ENCODE results near the gene NPS.

The NPS gene

DNA sequence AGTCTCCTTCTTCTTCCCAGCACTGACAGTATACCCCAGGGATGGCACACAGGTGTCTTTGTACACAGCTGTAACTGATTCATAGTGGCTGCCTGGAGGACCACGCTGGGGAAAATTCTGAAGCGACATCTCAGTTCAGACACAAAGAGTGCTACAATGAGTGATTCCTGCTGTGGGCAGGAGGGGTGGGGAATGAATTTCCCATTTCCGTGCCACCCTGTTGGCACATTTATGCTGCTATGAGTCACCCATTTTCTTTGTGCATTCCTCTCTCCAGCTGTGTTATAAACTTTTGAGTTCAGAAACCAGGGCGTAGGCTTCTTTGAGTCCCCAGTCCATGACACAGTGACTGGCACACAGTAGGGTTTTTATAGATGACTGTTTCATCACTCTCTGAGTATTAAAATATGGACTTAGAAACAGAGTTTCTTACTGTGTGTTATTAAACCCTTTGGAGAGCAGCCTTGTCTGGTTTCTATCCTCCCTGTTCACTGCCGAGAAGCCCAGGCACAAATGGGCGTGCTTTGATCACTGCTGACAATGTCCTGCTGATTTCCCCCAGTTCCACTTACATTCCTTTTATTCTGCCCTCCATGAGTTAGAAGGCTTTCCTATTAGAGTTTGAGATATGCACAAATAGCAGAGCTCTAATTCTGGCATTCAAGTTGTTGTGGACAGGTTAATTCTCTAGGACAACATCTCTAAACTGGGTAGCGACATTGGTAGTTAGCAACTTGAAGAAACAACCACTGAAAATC, 24.0 kb upstream of the NPS start:
- H3K4me2 ChIP-seq (ENCODE audit: low read depth, low read length, poor library complexity, severe bottlenecking), result no peak overlapping the region
- H3K9me2 ChIP-seq (replicated peaks; ENCODE audit: low read depth, low read length), result no peaks in the 10 kb centered on the region
- no peaks in the 10 kb centered on the region for H3K36me3 ChIP-seq (ENCODE audit: insufficient read depth, low read length)
- no peak for TF ChIP-seq EZH2phosphoT487 (IDR thresholded peaks at IDR 0.05; ENCODE audit: borderline replicate concordance)
- TF ChIP-seq, protein P1, sequence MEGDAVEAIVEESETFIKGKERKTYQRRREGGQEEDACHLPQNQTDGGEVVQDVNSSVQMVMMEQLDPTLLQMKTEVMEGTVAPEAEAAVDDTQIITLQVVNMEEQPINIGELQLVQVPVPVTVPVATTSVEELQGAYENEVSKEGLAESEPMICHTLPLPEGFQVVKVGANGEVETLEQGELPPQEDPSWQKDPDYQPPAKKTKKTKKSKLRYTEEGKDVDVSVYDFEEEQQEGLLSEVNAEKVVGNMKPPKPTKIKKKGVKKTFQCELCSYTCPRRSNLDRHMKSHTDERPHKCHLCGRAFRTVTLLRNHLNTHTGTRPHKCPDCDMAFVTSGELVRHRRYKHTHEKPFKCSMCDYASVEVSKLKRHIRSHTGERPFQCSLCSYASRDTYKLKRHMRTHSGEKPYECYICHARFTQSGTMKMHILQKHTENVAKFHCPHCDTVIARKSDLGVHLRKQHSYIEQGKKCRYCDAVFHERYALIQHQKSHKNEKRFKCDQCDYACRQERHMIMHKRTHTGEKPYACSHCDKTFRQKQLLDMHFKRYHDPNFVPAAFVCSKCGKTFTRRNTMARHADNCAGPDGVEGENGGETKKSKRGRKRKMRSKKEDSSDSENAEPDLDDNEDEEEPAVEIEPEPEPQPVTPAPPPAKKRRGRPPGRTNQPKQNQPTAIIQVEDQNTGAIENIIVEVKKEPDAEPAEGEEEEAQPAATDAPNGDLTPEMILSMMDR (conservative IDR thresholded peaks at IDR 0.05; ENCODE audit: low read length), result no peak
- H3K9me3 ChIP-seq (ENCODE audit: insufficient read depth, low read depth, low read length), result no peaks in the 10 kb centered on the region
- no peak overlapping the region for H3K4me3 ChIP-seq (ENCODE audit: low read length, poor library complexity, severe bottlenecking)
- no peak overlapping the region for H2AFZ ChIP-seq (ENCODE audit: low read length)
- no peaks in the 10 kb centered on the region for H3K79me2 ChIP-seq (ENCODE audit: insufficient read depth, low read length)
- H3K9ac ChIP-seq (ENCODE audit: low read depth, low read length, poor library complexity, severe bottlenecking), result no peak overlapping the region
- no peaks in the 10 kb centered on the region for H3K27me3 ChIP-seq (ENCODE audit: insufficient read depth, low read length, poor library complexity, severe bottlenecking)
- H4K20me1 ChIP-seq (ENCODE audit: insufficient read depth, low read length, poor library complexity, severe bottlenecking), result no peaks in the 10 kb centered on the region
- no peaks in the 10 kb centered on the region for H3F3A ChIP-seq (ENCODE audit: low read depth)
- no peaks in the 10 kb centered on the region for H3K4me1 ChIP-seq (ENCODE audit: insufficient read depth, low read length, poor library complexity, severe bottlenecking)

- H2AFZ ChIP-seq (ENCODE audit: low read length), result no peak overlapping the region
These were observed 23.4 kb upstream of the NPS start for GRCh38 chr10:127525686-127526085.

GRCh38 chr10:127526161-127526560, 22.9 kb upstream of the NPS start:
- Histone ChIP-seq H3K9ac (ENCODE audit: low read depth, low read length, poor library complexity, severe bottlenecking) (no peak overlapping the region), H3K79me2 (ENCODE audit: insufficient read depth, low read length) (no peaks in the 10 kb centered on the region), H3K4me2 (ENCODE audit: low read depth, low read length, poor library complexity, severe bottlenecking) (no peak overlapping the region), H3K9me2 (replicated peaks; ENCODE audit: low read depth, low read length) (no peaks in the 10 kb centered on the region), H3K4me3 (ENCODE audit: low read length, poor library complexity, severe bottlenecking) (no peak overlapping the region), H3K4me1 (ENCODE audit: insufficient read depth, low read length, poor library complexity, severe bottlenecking) (no peaks in the 10 kb centered on the region), H3K27me3 (ENCODE audit: insufficient read depth, low read length, poor library complexity, severe bottlenecking) (no peaks in the 10 kb centered on the region), H3K9me3 (ENCODE audit: insufficient read depth, low read depth, low read length) (no peaks in the 10 kb centered on the region; the same call in 1 of the 2 replicates), H4K20me1 (ENCODE audit: insufficient read depth, low read length, poor library complexity, severe bottlenecking) (no peaks in the 10 kb centered on the region), H2AFZ (ENCODE audit: low read length) (no peak overlapping the region), H3K36me3 (ENCODE audit: insufficient read depth, low read length) (no peaks in the 10 kb centered on the region), H3F3A (ENCODE audit: low read depth) (no peaks in the 10 kb centered on the region)
- TF ChIP-seq EZH2phosphoT487 (IDR thresholded peaks at IDR 0.05; ENCODE audit: borderline replicate concordance), result no peak
- TF ChIP-seq, protein P1 (conservative IDR thresholded peaks at IDR 0.05; ENCODE audit: low read length), result no peak

More at GRCh38 chr10:127525686-127526085, 23.4 kb upstream of the NPS start:
- H3K9ac ChIP-seq (ENCODE audit: low read depth, low read length, poor library complexity, severe bottlenecking), result no peak overlapping the region
- no peaks in the 10 kb centered on the region for H3K36me3 ChIP-seq (ENCODE audit: insufficient read depth, low read length)
- H3F3A ChIP-seq (ENCODE audit: low read depth), result no peaks in the 10 kb centered on the region
- H3K79me2 ChIP-seq (ENCODE audit: insufficient read depth, low read length), result no peaks in the 10 kb centered on the region
- no peak overlapping the region for H3K4me3 ChIP-seq (ENCODE audit: low read length, poor library complexity, severe bottlenecking)
- no peak for TF ChIP-seq EZH2phosphoT487 (IDR thresholded peaks at IDR 0.05; ENCODE audit: borderline replicate concordance)
- TF ChIP-seq, protein P1 (conservative IDR thresholded peaks at IDR 0.05; ENCODE audit: low read length), result no peak
- H3K9me2 ChIP-seq (replicated peaks; ENCODE audit: low read depth, low read length), result no peaks in the 10 kb centered on the region
- no peaks in the 10 kb centered on the region; the same call in 1 of the 2 replicates for H3K9me3 ChIP-seq (ENCODE audit: insufficient read depth, low read depth, low read length)
- H3K4me2 ChIP-seq (ENCODE audit: low read depth, low read length, poor library complexity, severe bottlenecking), result no peak overlapping the region
- no peaks in the 10 kb centered on the region for H3K4me1 ChIP-seq (ENCODE audit: insufficient read depth, low read length, poor library complexity, severe bottlenecking)
- H3K27me3 ChIP-seq (ENCODE audit: insufficient read depth, low read length, poor library complexity, severe bottlenecking), result no peaks in the 10 kb centered on the region
- H4K20me1 ChIP-seq (ENCODE audit: insufficient read depth, low read length, poor library complexity, severe bottlenecking), result no peaks in the 10 kb centered on the region

Data from Loucy (cell line).